Muscle layer of colon (tissue), 2 donors: ENCODE results near the gene MAB21L3.

Source experiments
- H3K27ac ChIP-seq: one replicate; pipeline ENCODE4 v1.7.0; 2013; ENCODE audit warnings: low read depth, mild to moderate bottlenecking, low read length, moderate library complexity
- H3K27me3 ChIP-seq, 2 donors: one replicate each; pipeline ENCODE4 v1.7.0; 2013; ENCODE audit warnings: low read length in 2 of 2, mild to moderate bottlenecking in 2 of 2; ENCODE audit not compliant: insufficient read depth in 2 of 2, control insufficient read depth in 1 of 2
- H3K36me3 ChIP-seq: one replicate; pipeline ENCODE4 v1.7.0; 2013; ENCODE audit warnings: mild to moderate bottlenecking, low read length; ENCODE audit not compliant: insufficient read depth
- H3K4me1 ChIP-seq: one replicate; pipeline ENCODE4 v1.7.0; 2013; ENCODE audit warnings: mild to moderate bottlenecking, low read length; ENCODE audit not compliant: insufficient read depth
- H3K4me3 ChIP-seq, 2 donors: one replicate each; pipeline ENCODE4 v1.7.0; 2013; ENCODE audit warnings: low read length in 2 of 2, low read depth in 1 of 2, mild to moderate bottlenecking in 1 of 2, moderate library complexity in 1 of 2
- H3K9ac ChIP-seq: one replicate; pipeline ENCODE4 v1.7.0; 2013; ENCODE audit warnings: low read length
- H3K9me3 ChIP-seq: one replicate; pipeline ENCODE4 v1.7.0; 2013; ENCODE audit warnings: mild to moderate bottlenecking, low read length
- donor health status: abdominal sarcoma.
- donor health status: Adenocarcinoma of cecum.

MAB21L3 gene

DNA sequence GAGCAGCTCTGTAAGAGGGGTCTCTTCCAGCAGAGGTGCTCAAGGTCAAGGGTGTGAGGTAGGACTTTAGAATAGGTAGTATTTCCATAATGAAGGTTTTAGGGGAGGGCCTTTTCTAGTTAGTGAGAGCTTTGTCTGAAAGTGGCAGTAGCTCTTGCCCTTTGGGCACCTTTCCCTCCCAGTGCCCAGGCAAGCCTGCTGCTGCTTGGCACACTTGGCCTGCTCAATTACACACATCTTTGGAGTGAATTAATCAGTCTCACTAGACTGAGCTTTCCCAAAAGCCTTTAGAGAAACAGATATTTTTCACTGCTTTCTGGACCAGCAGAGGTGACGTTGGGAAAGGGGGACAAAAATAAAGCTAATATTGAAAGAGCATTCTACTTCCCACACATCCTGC, 48.0 kb downstream of the MAB21L3 start:
- no peaks in the 10 kb centered on the region for H3K9me3 ChIP-seq
- no peaks in the 10 kb centered on the region for H3K27me3 ChIP-seq
- no peak overlapping the region for H3K9ac ChIP-seq
- no peaks in the 10 kb centered on the region for H3K4me1 ChIP-seq
- H3K27ac ChIP-seq: no peak overlapping the region
- no peak overlapping the region for H3K4me3 ChIP-seq
- no peaks in the 10 kb centered on the region for H3K36me3 ChIP-seq

GRCh38 chr1:116159611-116160010, 48.4 kb downstream of the MAB21L3 start:
- Histone ChIP-seq H3K9ac (no peak overlapping the region), H3K27ac (no peak overlapping the region), H3K4me1 (no peaks in the 10 kb centered on the region), H3K36me3 (no peaks in the 10 kb centered on the region), H3K9me3 (no peaks in the 10 kb centered on the region), H3K4me3 (no peak overlapping the region), H3K27me3 (no peaks in the 10 kb centered on the region)

- no peak overlapping the region for H3K27ac ChIP-seq
- no peaks in the 10 kb centered on the region for H3K36me3 ChIP-seq
- H3K9me3 ChIP-seq: no peaks in the 10 kb centered on the region
- peaks cover 6% of the 10 kb centered on the region for H3K4me1 ChIP-seq
- H3K4me3 ChIP-seq: no peak overlapping the region
- H3K9ac ChIP-seq: no peak overlapping the region
- H3K27me3 ChIP-seq: no peaks in the 10 kb centered on the region
Observed at GRCh38 chr1:116161390-116161789, 50.2 kb downstream of the MAB21L3 start.

- H3K9ac ChIP-seq: no peak overlapping the region
- H3K9me3 ChIP-seq: no peaks in the 10 kb centered on the region
- peaks cover 6% of the 10 kb centered on the region for H3K4me1 ChIP-seq
- H3K4me3 ChIP-seq: no peak overlapping the region
- H3K36me3 ChIP-seq: no peaks in the 10 kb centered on the region
- no peaks in the 10 kb centered on the region for H3K27me3 ChIP-seq
- H3K27ac ChIP-seq: no peak overlapping the region
Observed at GRCh38 chr1:116161877-116162390, 50.7 kb downstream of the MAB21L3 start.

DNA sequence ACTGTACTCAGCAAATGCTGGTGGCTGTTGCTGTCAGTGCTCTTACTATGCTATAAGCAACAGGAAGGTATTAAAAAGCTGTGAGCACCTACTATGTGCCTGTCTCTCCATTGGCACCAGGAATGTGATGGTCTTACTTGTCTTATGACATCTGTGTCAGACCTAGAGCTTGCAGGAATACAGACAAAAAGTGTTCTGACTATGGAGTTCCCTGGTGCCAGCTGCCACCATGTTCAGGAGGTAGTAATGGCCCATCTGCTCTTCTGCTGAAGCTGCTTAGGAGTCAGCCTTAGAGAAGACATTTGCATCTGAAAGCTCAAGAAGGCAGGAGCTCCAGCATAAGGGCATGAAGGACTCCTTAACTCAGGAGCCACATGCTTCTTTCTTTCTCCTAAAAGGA, 52.3 kb downstream of the MAB21L3 start:
- H3K27ac ChIP-seq: no peak overlapping the region

GRCh38 chr1:116164150-116164549, 53.0 kb downstream of the MAB21L3 start:
- Histone ChIP-seq H3K9me3 (no peaks in the 10 kb centered on the region), H3K4me1 (peaks cover 6% of the 10 kb centered on the region), H3K9ac (no peak overlapping the region), H3K4me3 (no peak overlapping the region), H3K36me3 (no peaks in the 10 kb centered on the region), H3K27me3 (no peaks in the 10 kb centered on the region), H3K27ac (no peak overlapping the region)

More for the DNA sequence above, 52.3 kb downstream of the MAB21L3 start:
- Histone ChIP-seq H3K4me1 (peaks cover 6% of the 10 kb centered on the region), H3K4me3 (no peak overlapping the region), H3K9ac (no peak overlapping the region), H3K9me3 (no peaks in the 10 kb centered on the region), H3K36me3 (no peaks in the 10 kb centered on the region), H3K27me3 (no peaks in the 10 kb centered on the region)

DNA sequence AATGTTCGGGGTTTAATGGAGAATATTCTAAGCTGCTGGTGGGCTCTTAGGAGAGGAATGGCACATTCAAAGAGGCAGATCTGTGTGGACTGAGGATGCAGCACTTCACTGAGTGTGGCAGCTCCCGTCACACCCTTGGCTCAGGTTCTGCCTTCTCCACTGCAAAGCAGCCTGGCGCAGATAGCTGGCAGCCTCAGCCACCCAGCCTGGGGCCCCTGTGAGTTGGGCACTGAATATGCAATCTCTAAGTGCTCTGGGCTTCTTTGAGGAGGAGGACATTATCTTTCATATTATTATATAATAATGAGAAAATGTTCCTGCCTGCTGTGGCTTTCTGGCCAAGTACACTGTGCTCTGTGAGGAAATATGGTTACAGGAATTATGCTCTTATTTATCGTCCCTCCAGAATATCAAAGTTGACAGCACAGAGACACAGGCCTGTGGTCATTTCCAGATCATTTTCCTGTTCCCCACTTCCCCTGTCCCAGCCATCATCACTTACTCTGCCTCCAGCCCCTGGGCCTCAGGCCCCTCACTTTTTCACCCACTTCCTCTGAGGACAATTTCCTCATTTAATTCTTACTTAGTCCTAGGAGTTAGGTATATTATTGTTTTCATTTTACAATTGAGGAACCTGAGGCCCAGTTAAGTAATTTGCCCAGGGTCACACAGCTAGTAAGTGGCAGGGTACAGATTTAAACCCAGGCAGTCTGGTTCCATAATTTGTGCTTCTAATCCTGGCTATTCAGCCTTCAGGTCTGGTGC, 53.6 kb downstream of the MAB21L3 start:
- H3K27me3 ChIP-seq: no peaks in the 10 kb centered on the region
- H3K4me3 ChIP-seq: no peak overlapping the region
- peaks cover 6% of the 10 kb centered on the region for H3K4me1 ChIP-seq
- H3K36me3 ChIP-seq: no peaks in the 10 kb centered on the region
- peak overlapping the region; percentile 59 for H3K27ac ChIP-seq
- no peaks in the 10 kb centered on the region for H3K9me3 ChIP-seq
- H3K9ac ChIP-seq: no peak overlapping the region

- H3K27ac ChIP-seq: no peak overlapping the region
- H3K4me1 ChIP-seq: peaks cover 6% of the 10 kb centered on the region
- H3K9ac ChIP-seq: no peak overlapping the region
- H3K27me3 ChIP-seq: no peaks in the 10 kb centered on the region
- no peaks in the 10 kb centered on the region for H3K36me3 ChIP-seq
- no peak overlapping the region for H3K4me3 ChIP-seq
- no peaks in the 10 kb centered on the region for H3K9me3 ChIP-seq
Observed at GRCh38 chr1:116165572-116165971, 54.4 kb downstream of the MAB21L3 start.

DNA sequence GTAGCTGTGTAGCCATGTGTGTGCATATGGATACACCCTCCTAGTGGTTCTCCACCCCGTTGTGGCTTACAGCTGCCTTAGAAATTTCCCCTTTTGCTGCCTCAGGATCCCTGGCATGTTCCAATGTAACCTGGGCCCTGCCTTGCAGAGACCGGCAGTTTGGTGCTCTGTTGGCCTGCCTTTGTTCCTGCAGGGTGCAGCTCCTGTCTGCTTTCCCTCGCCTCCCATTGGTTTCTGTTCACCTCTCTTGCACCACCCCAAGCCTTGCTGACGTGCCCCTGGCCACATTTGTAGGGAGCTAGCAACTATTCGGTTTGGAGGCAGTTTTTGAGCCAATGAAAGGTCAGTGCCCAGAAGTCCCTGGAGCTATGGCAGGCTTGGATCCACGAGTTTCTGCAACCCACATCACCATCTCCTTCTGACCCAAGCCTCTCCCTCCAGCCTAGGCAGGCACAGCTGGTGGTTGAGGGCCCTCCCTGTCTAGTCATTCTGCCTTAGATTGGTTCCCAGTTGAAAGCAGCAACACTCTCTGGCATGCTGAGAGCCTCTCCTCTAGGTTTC, 54.9 kb downstream of the MAB21L3 start:
- peaks cover 6% of the 10 kb centered on the region for H3K4me1 ChIP-seq
- H3K4me3 ChIP-seq: no peak overlapping the region
- no peaks in the 10 kb centered on the region for H3K36me3 ChIP-seq
- no peak overlapping the region for H3K9ac ChIP-seq
- H3K27me3 ChIP-seq: no peaks in the 10 kb centered on the region
- H3K9me3 ChIP-seq: no peaks in the 10 kb centered on the region
- no peak overlapping the region for H3K27ac ChIP-seq

GRCh38 chr1:116166655-116167054, 55.5 kb downstream of the MAB21L3 start:
- Histone ChIP-seq H3K4me1 (peaks cover 6% of the 10 kb centered on the region), H3K9ac (no peak overlapping the region), H3K36me3 (no peaks in the 10 kb centered on the region), H3K4me3 (no peak overlapping the region), H3K27me3 (no peaks in the 10 kb centered on the region), H3K27ac (no peak overlapping the region), H3K9me3 (no peaks in the 10 kb centered on the region)

DNA sequence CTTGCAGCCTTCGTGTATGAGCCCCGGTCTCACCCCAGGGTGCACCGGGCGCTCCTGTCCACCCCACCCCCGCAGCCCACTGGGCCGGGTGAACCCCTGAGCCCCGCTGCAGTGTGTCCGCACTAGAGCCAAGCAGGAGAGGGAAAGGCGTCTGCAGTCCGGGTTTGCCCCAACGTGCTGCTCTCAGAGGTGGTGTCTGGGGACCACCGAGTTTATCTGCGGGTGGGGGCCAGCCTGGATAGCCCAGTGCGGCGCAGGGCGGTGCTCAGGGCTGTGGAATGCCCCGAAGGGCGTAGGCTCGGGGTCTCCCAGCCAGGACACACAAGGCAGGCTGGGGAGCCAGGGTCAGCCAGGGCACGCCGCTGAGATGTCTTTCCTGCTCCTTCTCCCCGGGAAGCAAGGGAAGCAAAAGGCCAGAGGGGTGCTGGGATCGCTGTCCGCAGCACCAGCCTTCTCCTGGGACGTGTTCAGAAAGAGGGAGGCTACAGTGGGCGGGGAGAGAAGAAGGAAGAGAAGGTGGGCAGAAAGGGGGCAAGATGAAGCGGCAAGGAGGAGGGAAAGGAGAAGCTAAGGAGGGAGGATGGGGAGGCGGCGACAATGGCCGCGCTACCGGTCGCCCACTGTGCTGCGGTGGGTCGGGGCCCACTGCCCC, 56.6 kb downstream of the MAB21L3 start:
- peak overlapping the region; percentile 73 for H3K27ac ChIP-seq
- H3K36me3 ChIP-seq: no peaks in the 10 kb centered on the region
- H3K4me3 ChIP-seq: peak overlapping the region; percentile 72 to 74
- peaks cover 6% of the 10 kb centered on the region for H3K4me1 ChIP-seq
- no peaks in the 10 kb centered on the region for H3K27me3 ChIP-seq
- H3K9me3 ChIP-seq: no peaks in the 10 kb centered on the region
- H3K9ac ChIP-seq: peak overlapping the region; percentile 39
